Gastrocnemius medialis (tissue), 4 donors: ENCODE measurements around the gene NYNRIN.
"Not testable (repeated sequence)": the region's sequence is repeated elsewhere in the genome, so short reads cannot be mapped to it uniquely, and the experiment has no call there.

Experiments used
- CTCF ChIP-seq, 5 experiments: fragments of 450-650 bp in 3 of 5; fragments of 200-600 bp in 2 of 5; sonication (generic) in 2 of 5; IDR thresholded peaks in 4 of 5; conservative IDR thresholded peaks in 1 of 5; 1 replicate in 4 of 5; 2 replicates in 1 of 5; pipeline ENCODE4 v1.5.1; 2016 to 2019; ENCODE audit warnings: antibody characterized with exemption in 5 of 5, mild to moderate bottlenecking in 3 of 5, moderate library complexity in 3 of 5
- POLR2A ChIP-seq, 2 donors: fragments of 450-650 bp; IDR thresholded peaks; one replicate each; pipeline ENCODE4 v1.6.1; 2017; ENCODE audit warnings: antibody characterized with exemption in 2 of 2, mild to moderate bottlenecking in 2 of 2, moderate library complexity in 2 of 2

- TF ChIP-seq CTCF (IDR thresholded peaks at IDR 0.05 in 4 of 5, conservative IDR thresholded peaks at IDR 0.05 in 1 of 5); POLR2A (IDR thresholded peaks at IDR 0.05): not testable (repeated sequence)
Observed at GRCh38 chr14:24450828-24451227, 52.0 kb downstream of the NYNRIN start.
